Natural killer cell (primary cell): ENCODE measurements around the gene DDX53. TPM values are rescaled to one million over a fixed set of nuclear protein-coding genes. Genes with fewer than 3 reads are reported as not detected.

Experiments used
- ATAC-seq, 3 donors: fragments of 150-1000 bp in 2 of 3; fragments of 200-7000 bp in 1 of 3; cut with Tn5 transposase; 1 replicate in 1 of 3; 2 replicates in 2 of 3; pipeline ENCODE4 v1.10.0; 2021; ENCODE audit warnings: mild to moderate bottlenecking in 2 of 3, moderate library complexity in 2 of 3
- DNase-seq, 2 donors: peaks; one replicate each; pipeline versions ENCODE4 v3.0.0 to v3.0.0-alpha.2; 2013 to 2021; ENCODE audit warnings: mixed read lengths in 1 of 2
- H3K27ac ChIP-seq: one replicate; pipeline ENCODE4 v1.5.1; 2013; ENCODE audit warnings: mild to moderate bottlenecking, low read length
- H3K27me3 ChIP-seq: one replicate; pipeline ENCODE4 v1.6.1; 2013; ENCODE audit warnings: low read length; ENCODE audit not compliant: control insufficient read depth, insufficient read depth
- H3K36me3 ChIP-seq: one replicate; pipeline ENCODE4 v1.6.1; 2013; ENCODE audit warnings: low read length; ENCODE audit not compliant: control insufficient read depth, insufficient read depth
- H3K4me1 ChIP-seq: one replicate; pipeline ENCODE4 v1.6.1; 2013; ENCODE audit warnings: low read length; ENCODE audit not compliant: control insufficient read depth, insufficient read depth
- H3K4me3 ChIP-seq: one replicate; pipeline ENCODE4 v1.5.1; 2013; ENCODE audit warnings: low read length
- H3K9me3 ChIP-seq: one replicate; pipeline ENCODE4 v1.6.1; 2013; ENCODE audit warnings: low read length; ENCODE audit not compliant: control insufficient read depth, insufficient read depth
- H3K27ac Mint-ChIP-seq, 2 donors: one replicate each; pipeline ENCODE4 v1.8.0; 2022; ENCODE audit warnings: mild to moderate bottlenecking in 2 of 2, mixed read lengths in 2 of 2, moderate library complexity in 1 of 2
- H3K27me3 Mint-ChIP-seq, 2 donors: one replicate each; pipeline ENCODE4 v1.8.0; 2022; ENCODE audit warnings: low read depth in 2 of 2, mixed read lengths in 2 of 2
- H3K36me3 Mint-ChIP-seq: one replicate; pipeline ENCODE4 v1.8.0; 2022; ENCODE audit warnings: mixed read lengths
- H3K4me1 Mint-ChIP-seq, 2 donors: one replicate each; pipeline ENCODE4 v1.8.0; 2022; ENCODE audit warnings: mixed read lengths in 2 of 2
- H3K4me3 Mint-ChIP-seq: one replicate; pipeline ENCODE4 v1.8.0; 2022; ENCODE audit warnings: mild to moderate bottlenecking, moderate library complexity, mixed read lengths
- H3K9me3 Mint-ChIP-seq, 2 donors: one replicate each; pipeline ENCODE4 v1.8.0; 2022; ENCODE audit warnings: mixed read lengths in 2 of 2
- WGBS: methylation state at CpG from one replicate; pipeline ENCODE4 v1.1.7; 2013; ENCODE audit warnings: missing lambda C conversion rate; ENCODE audit not compliant: insufficient coverage; 5-methylcytosine and 5-hydroxymethylcytosine counted together
- intact Hi-C: fragments of 100-400 bp; cut with micrococcal nuclease; formaldehyde crosslinking; loops from one replicate; pipeline ENCODE4 v1.14.2; 2022
- total RNA-seq, 4 donors: library from RNA; stranded (reverse); fragments of 120-200 nt in 1 of 4; gene quantifications; one replicate each; pipeline versions ENCODE4 v1.2.3 to v1.2.4, GENCODE V29; 2013 to 2022
- TF ChIP-seq, protein P1 (sequence below): fragments of 200-600 bp; IDR thresholded peaks from one replicate; pipeline ENCODE4 v1.8.0; 2022; ENCODE audit warnings: antibody characterized with exemption

The DDX53 gene
- total RNA-seq, 3 donors from 2014 or later (not counting 1 experiment from before 2014, with no cell fraction given): not detected

DNA sequence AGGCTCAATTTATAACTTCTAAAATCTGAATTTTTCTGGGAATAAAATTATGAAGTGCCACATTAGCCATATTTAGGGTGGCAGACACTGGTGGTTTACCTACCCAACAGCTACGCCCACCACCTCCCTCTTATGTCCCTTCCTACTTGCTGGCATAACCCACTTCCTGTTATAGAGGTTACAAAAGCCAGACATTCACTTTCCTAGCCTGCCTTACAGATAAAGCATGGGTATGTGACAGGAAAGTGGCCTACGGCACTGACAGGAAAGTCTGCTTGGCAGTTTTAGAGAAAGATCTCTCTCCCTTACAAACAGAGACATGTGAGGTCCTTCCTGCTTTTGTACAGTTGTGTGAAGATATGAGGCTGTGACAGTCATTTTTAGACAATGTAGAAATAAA is 12.4 kb downstream of the DDX53 start:
- Histone ChIP-seq H3K9me3 (no peaks in the 10 kb centered on the region), H3K4me3 (no peak overlapping the region), H3K27me3 (no peaks in the 10 kb centered on the region), H3K27ac (no peak overlapping the region), H3K36me3 (no peaks in the 10 kb centered on the region), H3K4me1 (no peaks in the 10 kb centered on the region)
- 0% methylated on average over 1 of the region's 2 CpGs for WGBS
- Mint-ChIP-seq H3K4me3 (no peak overlapping the region), H3K27ac (no peak overlapping the region), H3K4me1 (peaks cover 0 to 11% of the 10 kb centered on the region in 2 donors), H3K9me3 (no peaks in the 10 kb centered on the region), H3K27me3 (no peaks in the 10 kb centered on the region), H3K36me3 (no peaks in the 10 kb centered on the region)
- ATAC-seq: peak in 1 of 3 donors; percentile 49
- DNase-seq: peak in 1 of 2 donors; percentile 5
- intact Hi-C loops: no loop called here
- TF ChIP-seq, protein P1, sequence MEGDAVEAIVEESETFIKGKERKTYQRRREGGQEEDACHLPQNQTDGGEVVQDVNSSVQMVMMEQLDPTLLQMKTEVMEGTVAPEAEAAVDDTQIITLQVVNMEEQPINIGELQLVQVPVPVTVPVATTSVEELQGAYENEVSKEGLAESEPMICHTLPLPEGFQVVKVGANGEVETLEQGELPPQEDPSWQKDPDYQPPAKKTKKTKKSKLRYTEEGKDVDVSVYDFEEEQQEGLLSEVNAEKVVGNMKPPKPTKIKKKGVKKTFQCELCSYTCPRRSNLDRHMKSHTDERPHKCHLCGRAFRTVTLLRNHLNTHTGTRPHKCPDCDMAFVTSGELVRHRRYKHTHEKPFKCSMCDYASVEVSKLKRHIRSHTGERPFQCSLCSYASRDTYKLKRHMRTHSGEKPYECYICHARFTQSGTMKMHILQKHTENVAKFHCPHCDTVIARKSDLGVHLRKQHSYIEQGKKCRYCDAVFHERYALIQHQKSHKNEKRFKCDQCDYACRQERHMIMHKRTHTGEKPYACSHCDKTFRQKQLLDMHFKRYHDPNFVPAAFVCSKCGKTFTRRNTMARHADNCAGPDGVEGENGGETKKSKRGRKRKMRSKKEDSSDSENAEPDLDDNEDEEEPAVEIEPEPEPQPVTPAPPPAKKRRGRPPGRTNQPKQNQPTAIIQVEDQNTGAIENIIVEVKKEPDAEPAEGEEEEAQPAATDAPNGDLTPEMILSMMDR: no peak

DNA sequence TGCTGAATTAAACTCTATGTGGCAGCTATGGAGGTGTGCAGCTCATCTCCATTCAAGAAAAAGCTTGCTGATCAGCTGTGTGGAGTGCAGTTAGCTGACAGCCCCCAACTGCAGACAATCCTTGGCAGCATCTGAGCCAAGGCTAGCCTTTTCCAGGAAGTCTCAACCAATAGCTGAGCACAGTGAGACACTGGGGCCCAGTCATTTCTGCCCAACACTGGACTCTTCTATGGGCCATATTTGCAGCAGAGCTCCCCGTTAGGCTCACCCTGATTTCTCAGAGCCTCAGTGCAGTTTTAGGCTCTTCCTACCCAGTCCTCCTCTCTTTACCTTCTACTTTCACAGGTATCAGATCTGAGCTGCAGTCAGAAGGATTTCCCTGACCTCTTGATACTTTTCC is 12.9 kb downstream of the DDX53 start:
- intact Hi-C loops: no loop called here
- TF ChIP-seq, protein P1: no peak
- 91% methylated on average over 1 of the region's 1 CpG for WGBS
- H3K9me3 Mint-ChIP-seq: no peaks in the 10 kb centered on the region
- H3K4me3 Mint-ChIP-seq: no peak overlapping the region
- H3K27ac ChIP-seq: no peak overlapping the region
- H3K4me1 ChIP-seq: no peaks in the 10 kb centered on the region
- no peaks in the 10 kb centered on the region for H3K9me3 ChIP-seq
- ATAC-seq (peak in 1 of 3 donors; percentile 8), DNase-seq (no peak)
- H3K4me3 ChIP-seq: no peak overlapping the region
- no peaks in the 10 kb centered on the region for H3K27me3 ChIP-seq
- no peak overlapping the region for H3K27ac Mint-ChIP-seq
- peaks cover 0 to 11% of the 10 kb centered on the region in 2 donors for H3K4me1 Mint-ChIP-seq
- no peaks in the 10 kb centered on the region for H3K27me3 Mint-ChIP-seq
- H3K36me3 ChIP-seq: no peaks in the 10 kb centered on the region
- H3K36me3 Mint-ChIP-seq: no peaks in the 10 kb centered on the region

DNA sequence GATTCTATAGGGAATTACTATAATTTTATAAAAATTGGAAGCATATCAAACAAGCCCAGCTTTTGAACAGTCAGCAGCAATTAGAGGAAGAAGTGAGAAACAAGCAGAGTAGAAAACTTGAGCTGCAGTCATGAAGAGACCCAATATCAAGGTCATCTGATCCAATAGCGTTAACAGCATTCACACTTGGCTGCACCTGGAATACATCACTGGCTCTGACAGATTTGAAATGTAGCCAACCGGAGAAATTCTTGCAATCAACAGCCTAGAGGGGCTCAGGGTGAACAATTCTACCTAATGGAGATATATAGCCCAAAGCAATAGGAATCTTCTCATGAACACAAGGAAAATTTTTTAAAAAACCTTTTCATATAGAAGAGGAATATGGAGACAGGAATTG is 13.6 kb downstream of the DDX53 start:
- no peaks in the 10 kb centered on the region for H3K9me3 ChIP-seq
- intact Hi-C loops: no loop called here
- 77% methylated on average over 2 of the region's 2 CpGs for WGBS

DNA sequence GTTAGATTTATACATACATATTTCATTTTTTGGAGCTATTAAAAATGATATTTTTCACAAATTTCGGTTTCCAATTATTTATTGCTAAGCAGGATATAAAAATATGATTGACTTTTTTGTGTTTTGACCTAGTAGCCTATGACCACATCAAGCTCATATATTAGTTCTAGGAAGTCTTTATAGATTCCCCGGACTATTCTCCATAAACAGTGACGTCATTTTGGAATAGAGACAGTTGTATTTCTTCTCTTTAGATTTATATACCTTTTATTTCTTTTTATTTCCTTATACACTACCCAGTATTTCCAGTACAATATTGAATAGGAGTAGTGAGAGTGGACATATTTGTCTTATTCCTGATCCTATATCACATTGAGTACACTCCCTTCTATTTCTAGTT is 31.8 kb downstream of the DDX53 start:
- Mint-ChIP-seq H3K36me3 (no peaks in the 10 kb centered on the region), H3K4me3 (no peak overlapping the region), H3K27ac (no peak overlapping the region), H3K27me3 (no peaks in the 10 kb centered on the region), H3K4me1 (no peaks in the 10 kb centered on the region), H3K9me3 (peaks cover 0 to 3% of the 10 kb centered on the region in 2 donors)
- H3K9me3 ChIP-seq: no peaks in the 10 kb centered on the region
- TF ChIP-seq, protein P1: no peak
- intact Hi-C loops: no loop called here
- H3K36me3 ChIP-seq: no peaks in the 10 kb centered on the region
- H3K27me3 ChIP-seq: no peaks in the 10 kb centered on the region
- no peak overlapping the region for H3K4me3 ChIP-seq
- no peaks in the 10 kb centered on the region for H3K4me1 ChIP-seq
- no peak for ATAC-seq
- H3K27ac ChIP-seq: no peak overlapping the region
- WGBS: no CpG with 5 or more reads among the region's 3 CpGs
- DNase-seq: no peak

More for the DNA sequence above, 13.6 kb downstream of the DDX53 start:
- Histone ChIP-seq H3K4me3 (no peak overlapping the region), H3K27me3 (no peaks in the 10 kb centered on the region), H3K36me3 (no peaks in the 10 kb centered on the region), H3K27ac (no peak overlapping the region), H3K4me1 (no peaks in the 10 kb centered on the region)
- Mint-ChIP-seq H3K4me3 (no peak overlapping the region), H3K27me3 (no peaks in the 10 kb centered on the region), H3K36me3 (no peaks in the 10 kb centered on the region), H3K27ac (no peak overlapping the region), H3K9me3 (no peaks in the 10 kb centered on the region), H3K4me1 (peaks cover 0 to 11% of the 10 kb centered on the region in 2 donors)
- ATAC-seq: no peak
- TF ChIP-seq, protein P1: no peak
- no peak for DNase-seq
